Endothelial cell of umbilical vein (primary cell): ENCODE data around the gene SETBP1.

ENCODE experiments used
- CTCF ChIP-seq, 2 donors: IDR thresholded peaks; 1 replicate in 1 of 2; 2 replicates in 1 of 2; pipeline ENCODE4 v1.5.1; 2011; ENCODE audit warnings: low read length in 2 of 2, mild to moderate bottlenecking in 2 of 2, moderate library complexity in 2 of 2, control low read depth in 1 of 2, inconsistent platforms in 1 of 2, low read depth in 1 of 2; ENCODE audit not compliant: insufficient read depth in 1 of 2; ENCODE audit errors: extremely low read depth in 1 of 2
- EZH2 ChIP-seq: IDR thresholded peaks from 2 replicates; pipeline ENCODE4 v1.6.1; 2012; ENCODE audit warnings: borderline replicate concordance, low read depth, mild to moderate bottlenecking, moderate library complexity, low read length, inconsistent platforms; ENCODE audit not compliant: severe bottlenecking
- JUN ChIP-seq: IDR thresholded peaks from 2 replicates; pipeline ENCODE4 v1.6.1; 2011; ENCODE audit warnings: borderline replicate concordance, low read depth; ENCODE audit not compliant: insufficient read length, insufficient read depth
- MYC ChIP-seq: IDR thresholded peaks from one replicate; pipeline ENCODE4 v1.6.1; 2011; ENCODE audit warnings: mild to moderate bottlenecking, low read depth, low read length
- POLR2A ChIP-seq: IDR thresholded peaks from 2 replicates; pipeline ENCODE4 v1.6.1; 2012; ENCODE audit warnings: low read depth, mild to moderate bottlenecking, control low read depth, low read length
- POLR2AphosphoS5 ChIP-seq: IDR thresholded peaks from 2 replicates; pipeline ENCODE4 v1.6.1; 2012; ENCODE audit warnings: low read depth, mild to moderate bottlenecking, control low read depth, low read length, moderate library complexity; ENCODE audit not compliant: insufficient read depth

- TF ChIP-seq CTCF (IDR thresholded peaks at IDR 0.05; ENCODE audit: extremely low read depth in 1 of 2, insufficient read depth in 1 of 2, low read depth in 1 of 2, low read length in 2 of 2): no peak
- no peak for TF ChIP-seq POLR2A
- TF ChIP-seq EZH2: no peak
- TF ChIP-seq MYC: no peak
- TF ChIP-seq POLR2AphosphoS5: no peak
- no peak for TF ChIP-seq JUN
Measured at GRCh38 chr18:45085916-45086624, 405.4 kb downstream of the SETBP1 start.
